Type B pancreatic cell (in vitro differentiated cells): Measurements from ENCODE around the gene RAB33A. TPM values are rescaled to one million over a fixed set of nuclear protein-coding genes. Genes with fewer than 3 reads are reported as not detected.

ENCODE experiments used
- DNase-seq: peaks from one replicate; pipeline ENCODE4 v3.0.0; 2021; ENCODE audit warnings: mixed read lengths; ENCODE audit not compliant: unreplicated experiment; ENCODE audit errors: extremely low spot score
- H3K27ac Mint-ChIP-seq: 2 replicates; pipeline ENCODE4 v1.8.0; 2021; ENCODE audit warnings: mild to moderate bottlenecking, mixed read lengths
- H3K27me3 Mint-ChIP-seq: 2 replicates; pipeline ENCODE4 v1.8.0; 2021; ENCODE audit warnings: mixed read lengths
- H3K36me3 Mint-ChIP-seq: 2 replicates; pipeline ENCODE4 v1.8.0; 2021; ENCODE audit warnings: mixed read lengths
- H3K4me1 Mint-ChIP-seq: one replicate; pipeline ENCODE4 v1.8.0; 2021; ENCODE audit warnings: mixed read lengths; ENCODE audit not compliant: unreplicated experiment
- H3K4me3 Mint-ChIP-seq: 2 replicates; pipeline ENCODE4 v1.8.0; 2021; ENCODE audit warnings: mild to moderate bottlenecking, mixed read lengths
- H3K9me3 Mint-ChIP-seq: 2 replicates; pipeline ENCODE4 v1.8.0; 2021; ENCODE audit warnings: mixed read lengths
- total RNA-seq: library from RNA; stranded (reverse); gene quantifications from 2 replicates; pipeline ENCODE4 v1.2.1, GENCODE V29; 2021; ENCODE audit warnings: low replicate concordance
- TF ChIP-seq, protein P1 (sequence below): fragments of 200-600 bp; sonication (generic); conservative IDR thresholded peaks from 2 replicates; pipeline ENCODE4 v1.5.0; 2021; ENCODE audit warnings: antibody characterized with exemption, mild to moderate bottlenecking

The RAB33A gene
- total RNA-seq, 1 donor from 2014 or later = 3.5 TPM

DNA sequence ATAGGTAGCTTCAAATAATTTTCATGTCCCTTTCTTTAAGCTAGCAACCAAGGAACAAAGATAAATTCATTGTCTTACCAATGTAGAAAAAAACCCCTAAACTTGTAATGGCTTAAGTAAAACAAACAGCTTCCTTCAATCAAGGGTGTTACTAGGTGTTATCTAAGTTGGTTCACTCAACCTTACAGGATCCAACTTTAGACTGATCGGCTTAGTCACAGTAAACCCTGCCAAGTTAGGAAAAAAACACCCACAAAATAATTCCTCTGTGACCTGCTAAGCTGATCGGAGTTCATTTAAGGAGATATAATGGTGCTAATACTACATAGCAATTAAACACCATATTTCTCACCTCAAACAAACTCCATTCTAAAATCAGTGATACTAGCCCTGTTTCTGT, 16.2 kb upstream of the RAB33A start:
- no peak for DNase-seq
- Mint-ChIP-seq H3K36me3 (no peaks in the 10 kb centered on the region), H3K9me3 (no peaks in the 10 kb centered on the region), H3K27me3 (no peaks in the 10 kb centered on the region), H3K27ac (no peak overlapping the region), H3K4me1 (peaks cover 4% of the 10 kb centered on the region), H3K4me3 (no peak overlapping the region)
- TF ChIP-seq, protein P1, sequence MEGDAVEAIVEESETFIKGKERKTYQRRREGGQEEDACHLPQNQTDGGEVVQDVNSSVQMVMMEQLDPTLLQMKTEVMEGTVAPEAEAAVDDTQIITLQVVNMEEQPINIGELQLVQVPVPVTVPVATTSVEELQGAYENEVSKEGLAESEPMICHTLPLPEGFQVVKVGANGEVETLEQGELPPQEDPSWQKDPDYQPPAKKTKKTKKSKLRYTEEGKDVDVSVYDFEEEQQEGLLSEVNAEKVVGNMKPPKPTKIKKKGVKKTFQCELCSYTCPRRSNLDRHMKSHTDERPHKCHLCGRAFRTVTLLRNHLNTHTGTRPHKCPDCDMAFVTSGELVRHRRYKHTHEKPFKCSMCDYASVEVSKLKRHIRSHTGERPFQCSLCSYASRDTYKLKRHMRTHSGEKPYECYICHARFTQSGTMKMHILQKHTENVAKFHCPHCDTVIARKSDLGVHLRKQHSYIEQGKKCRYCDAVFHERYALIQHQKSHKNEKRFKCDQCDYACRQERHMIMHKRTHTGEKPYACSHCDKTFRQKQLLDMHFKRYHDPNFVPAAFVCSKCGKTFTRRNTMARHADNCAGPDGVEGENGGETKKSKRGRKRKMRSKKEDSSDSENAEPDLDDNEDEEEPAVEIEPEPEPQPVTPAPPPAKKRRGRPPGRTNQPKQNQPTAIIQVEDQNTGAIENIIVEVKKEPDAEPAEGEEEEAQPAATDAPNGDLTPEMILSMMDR = no peak

DNA sequence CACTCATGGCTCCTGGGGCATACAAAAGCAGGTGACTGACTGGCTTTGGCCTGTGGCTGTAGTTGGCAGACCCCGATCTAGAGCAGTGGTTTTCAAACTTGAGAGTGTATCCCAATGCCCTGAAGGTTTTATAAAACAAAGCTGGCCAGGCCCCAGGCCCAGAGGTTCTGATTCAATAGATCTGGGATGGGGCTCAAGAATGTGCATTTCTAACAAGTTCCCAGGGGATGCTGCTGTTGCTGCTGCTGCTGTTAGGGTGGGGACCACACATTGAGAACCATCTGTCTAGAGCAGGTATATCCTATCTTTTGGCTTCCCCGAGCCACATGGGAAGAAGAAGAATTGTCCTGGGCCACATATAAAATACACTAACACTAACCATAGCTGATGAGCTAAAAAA, 13.5 kb upstream of the RAB33A start:
- no peak overlapping the region for H3K27ac Mint-ChIP-seq
- TF ChIP-seq, protein P1 = no peak
- H3K27me3 Mint-ChIP-seq = no peaks in the 10 kb centered on the region
- H3K9me3 Mint-ChIP-seq = no peaks in the 10 kb centered on the region
- H3K36me3 Mint-ChIP-seq = peaks cover 3% of the 10 kb centered on the region
- no peak for DNase-seq
- peaks cover 4% of the 10 kb centered on the region for H3K4me1 Mint-ChIP-seq
- no peak overlapping the region for H3K4me3 Mint-ChIP-seq

DNA sequence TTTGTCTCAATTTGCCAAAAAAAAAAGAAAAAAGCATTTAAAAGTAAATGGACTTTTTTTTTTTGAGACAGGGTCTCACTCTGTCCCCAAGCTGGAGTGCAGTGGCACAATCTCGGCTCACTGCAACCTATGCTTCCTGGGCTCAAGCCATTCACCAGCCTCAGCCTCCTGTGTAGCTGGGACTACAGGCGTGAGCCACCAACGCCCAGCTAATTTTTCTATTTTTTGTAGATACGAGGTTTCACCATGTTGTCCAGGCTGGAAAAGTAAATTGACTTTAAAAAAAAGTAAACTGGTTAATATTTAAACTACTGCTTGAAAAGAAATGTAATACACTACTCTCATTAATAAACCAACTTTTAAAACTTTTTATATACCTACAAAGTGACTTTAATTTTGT, 12.0 kb upstream of the RAB33A start:
- Mint-ChIP-seq H3K27ac (no peak overlapping the region), H3K4me3 (no peak overlapping the region), H3K9me3 (no peaks in the 10 kb centered on the region), H3K27me3 (no peaks in the 10 kb centered on the region), H3K36me3 (peaks cover 3% of the 10 kb centered on the region), H3K4me1 (peaks cover 4% of the 10 kb centered on the region)
- DNase-seq = no peak
- TF ChIP-seq, protein P1 = no peak

DNA sequence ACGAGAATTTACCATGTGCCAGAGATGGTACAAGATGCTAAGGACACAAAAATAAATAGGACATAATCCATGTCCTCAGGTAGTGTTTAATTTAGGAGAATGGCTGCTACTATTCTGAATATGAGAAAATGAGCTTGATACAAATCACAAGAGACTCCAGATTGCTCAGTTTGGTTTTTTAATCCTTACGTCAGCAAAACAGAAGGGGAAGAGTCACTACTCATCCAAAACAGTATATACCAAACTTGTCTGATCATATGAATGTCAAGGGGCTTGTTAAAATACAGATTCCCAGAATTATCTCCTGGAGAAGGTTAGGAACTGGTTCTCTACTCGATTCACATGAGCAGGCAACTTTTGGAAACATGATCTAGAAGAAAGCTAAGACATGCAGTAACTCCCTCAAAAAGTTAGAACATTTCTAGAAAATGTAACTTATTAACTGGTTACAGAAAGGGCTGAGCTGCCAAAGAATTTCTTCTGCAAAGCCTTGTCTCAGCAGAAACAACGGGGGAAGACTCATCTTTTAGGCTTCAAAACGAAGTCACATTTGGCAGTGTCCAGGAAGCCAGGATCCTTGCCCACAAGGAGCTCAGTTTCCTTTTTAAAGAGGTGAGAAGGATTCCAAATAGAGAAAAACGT, 9.5 kb upstream of the RAB33A start:
- no peaks in the 10 kb centered on the region for H3K9me3 Mint-ChIP-seq
- peak overlapping the region; percentile 18 for H3K4me3 Mint-ChIP-seq
- peaks cover 4% of the 10 kb centered on the region for H3K4me1 Mint-ChIP-seq
- no peak overlapping the region for H3K27ac Mint-ChIP-seq
- DNase-seq = no peak
- H3K36me3 Mint-ChIP-seq = peaks cover 3% of the 10 kb centered on the region
- H3K27me3 Mint-ChIP-seq = no peaks in the 10 kb centered on the region
- TF ChIP-seq, protein P1 = no peak

DNA sequence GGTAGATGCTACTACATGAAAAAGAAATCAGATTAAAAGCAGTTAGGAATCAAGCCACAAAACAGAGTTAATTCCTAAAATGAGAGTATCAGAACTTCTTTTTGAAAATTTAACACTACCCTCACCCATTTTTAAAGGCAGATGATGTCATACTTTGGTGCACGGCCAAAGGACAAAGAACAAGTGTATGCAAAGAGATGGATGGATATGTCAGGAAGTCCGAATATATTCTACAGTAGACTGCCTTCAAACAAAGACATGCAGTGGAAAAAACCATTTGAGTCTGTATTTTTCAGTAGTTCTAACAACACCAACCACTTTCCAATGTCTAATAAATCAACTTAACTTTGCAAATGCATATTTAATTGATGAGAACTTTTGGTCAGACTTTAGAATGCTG, 8.4 kb upstream of the RAB33A start:
- Mint-ChIP-seq H3K27ac (no peak overlapping the region), H3K4me3 (peak overlapping the region; percentile 65), H3K9me3 (no peaks in the 10 kb centered on the region), H3K27me3 (no peaks in the 10 kb centered on the region), H3K4me1 (peaks cover 4% of the 10 kb centered on the region), H3K36me3 (peaks cover 3% of the 10 kb centered on the region)
- no peak for DNase-seq
- TF ChIP-seq, protein P1 = no peak
